Stomach (tissue), 4 donors: ENCODE measurements around the gene TGM2.

Experiments
- EP300 ChIP-seq: sonication (generic); formaldehyde crosslinking; IDR thresholded peaks from one replicate; pipeline ENCODE4 v1.6.1; 2017; ENCODE audit warnings: antibody characterized with exemption
- POLR2A ChIP-seq, 4 donors: fragments of 450-650 bp; IDR thresholded peaks; one replicate each; pipeline ENCODE4 v1.6.1; 2016; ENCODE audit warnings: antibody characterized with exemption in 4 of 4, control low read depth in 2 of 4, mild to moderate bottlenecking in 1 of 4, moderate library complexity in 1 of 4
- POLR2AphosphoS5 ChIP-seq, 3 donors: sonication (generic); formaldehyde crosslinking; IDR thresholded peaks; one replicate each; pipeline ENCODE4 v1.6.1; 2016; ENCODE audit warnings: antibody characterized with exemption in 3 of 3
- TF ChIP-seq, protein P1 (sequence below), 7 experiments: fragments of 450-650 bp in 4 of 7; fragments of 200-600 bp in 3 of 7; sonication (generic) in 3 of 7; IDR thresholded peaks; one replicate each; pipeline ENCODE4 v1.5.1; 2016 to 2019; ENCODE audit warnings: antibody characterized with exemption in 7 of 7, control low read depth in 2 of 7, mild to moderate bottlenecking in 1 of 7

GRCh38 chr20:38145729-38146075, 19.4 kb downstream of the TGM2 start:
- TF ChIP-seq, protein P1, sequence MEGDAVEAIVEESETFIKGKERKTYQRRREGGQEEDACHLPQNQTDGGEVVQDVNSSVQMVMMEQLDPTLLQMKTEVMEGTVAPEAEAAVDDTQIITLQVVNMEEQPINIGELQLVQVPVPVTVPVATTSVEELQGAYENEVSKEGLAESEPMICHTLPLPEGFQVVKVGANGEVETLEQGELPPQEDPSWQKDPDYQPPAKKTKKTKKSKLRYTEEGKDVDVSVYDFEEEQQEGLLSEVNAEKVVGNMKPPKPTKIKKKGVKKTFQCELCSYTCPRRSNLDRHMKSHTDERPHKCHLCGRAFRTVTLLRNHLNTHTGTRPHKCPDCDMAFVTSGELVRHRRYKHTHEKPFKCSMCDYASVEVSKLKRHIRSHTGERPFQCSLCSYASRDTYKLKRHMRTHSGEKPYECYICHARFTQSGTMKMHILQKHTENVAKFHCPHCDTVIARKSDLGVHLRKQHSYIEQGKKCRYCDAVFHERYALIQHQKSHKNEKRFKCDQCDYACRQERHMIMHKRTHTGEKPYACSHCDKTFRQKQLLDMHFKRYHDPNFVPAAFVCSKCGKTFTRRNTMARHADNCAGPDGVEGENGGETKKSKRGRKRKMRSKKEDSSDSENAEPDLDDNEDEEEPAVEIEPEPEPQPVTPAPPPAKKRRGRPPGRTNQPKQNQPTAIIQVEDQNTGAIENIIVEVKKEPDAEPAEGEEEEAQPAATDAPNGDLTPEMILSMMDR (IDR thresholded peaks at IDR 0.05) = no peak
- TF ChIP-seq POLR2A (IDR thresholded peaks at IDR 0.05) (no peak), POLR2AphosphoS5 (IDR thresholded peaks at IDR 0.05) (no peak), EP300 (no peak)
